Dermis blood vessel endothelial cell (primary cell): Measurements from ENCODE around the gene CCDC34. TPM values are rescaled to one million over a fixed set of nuclear protein-coding genes. Genes with fewer than 3 reads are reported as not detected.

Source experiments
- DNase-seq: peaks from one replicate; pipeline ENCODE4 v3.0.0; 2010
- total RNA-seq: library from RNA; depleted of rRNA; stranded (reverse); fragments of >200 nt; gene quantifications from 2 replicates; pipeline ENCODE4 v1.2.3, GENCODE V29; 2014

Gene CCDC34
- 4.1 and 4.3 TPM in 2 replicates for total RNA-seq

DNA sequence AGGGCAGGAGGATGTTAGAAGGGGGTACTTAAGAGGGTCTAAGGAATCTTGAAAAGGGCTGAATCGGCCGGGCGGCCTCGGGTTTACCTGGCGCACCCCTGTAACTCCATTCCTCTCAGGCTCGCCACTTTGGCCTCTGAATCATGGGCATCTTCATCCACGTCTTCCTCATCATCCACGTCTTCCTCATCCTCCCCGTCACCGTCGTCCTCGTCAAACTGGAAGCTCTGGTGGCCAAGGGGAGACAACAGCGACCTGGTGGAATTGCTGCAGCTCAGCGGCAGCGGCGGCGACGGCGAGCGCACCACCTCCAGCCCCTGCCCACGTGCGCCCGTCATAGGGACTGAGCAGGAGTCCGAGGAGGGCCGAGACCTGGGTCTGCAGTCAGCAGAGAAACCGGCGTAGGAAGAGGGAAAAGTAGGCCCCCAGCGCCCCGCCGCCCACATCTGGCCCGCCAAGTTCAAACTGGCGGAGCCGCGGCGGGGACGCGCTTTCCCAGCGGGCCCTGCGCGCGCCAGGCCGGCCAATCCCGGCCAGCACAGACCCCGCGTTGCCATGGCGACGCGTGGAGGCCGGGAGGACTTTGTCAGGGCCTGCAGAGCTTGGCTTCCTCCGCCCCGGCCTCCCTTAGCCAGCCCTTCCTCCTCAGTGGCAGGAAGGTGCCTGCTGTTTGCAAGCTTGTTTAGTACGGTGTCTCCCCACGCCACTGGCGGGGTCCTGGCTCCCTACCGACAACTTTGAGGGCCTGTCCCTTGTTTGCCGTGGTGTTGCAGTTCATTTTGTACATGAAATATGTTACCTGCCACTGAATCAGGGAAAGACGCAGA lies at the start of gene CCDC34:
Gene CCDC34 (minus strand): TSS at position 467 of the 827 bp plus-strand sequence. CDS start 21 bp downstream, at position 446.
- DNase-seq, result peak; percentile 96

GRCh38 chr11:27412192-27412691 lies 49.2 kb upstream of the CCDC34 start:
- DNase-seq, result no peak

GRCh38 chr11:27411328-27411727 lies 48.3 kb upstream of the CCDC34 start:
- DNase-seq, result no peak

- no peak for DNase-seq
Observed at GRCh38 chr11:27410272-27410671, 47.3 kb upstream of the CCDC34 start.

GRCh38 chr11:27409742-27410141 lies 46.7 kb upstream of the CCDC34 start:
- no peak for DNase-seq

- no peak for DNase-seq
Observed at GRCh38 chr11:27409049-27409448, 46.0 kb upstream of the CCDC34 start.

- no peak for DNase-seq
Observed at GRCh38 chr11:27408246-27408800, 45.3 kb upstream of the CCDC34 start.

- no peak for DNase-seq
Observed at GRCh38 chr11:27406498-27407354, 43.7 kb upstream of the CCDC34 start.

- no peak for DNase-seq
Observed at GRCh38 chr11:27405134-27405533, 42.1 kb upstream of the CCDC34 start.

DNA sequence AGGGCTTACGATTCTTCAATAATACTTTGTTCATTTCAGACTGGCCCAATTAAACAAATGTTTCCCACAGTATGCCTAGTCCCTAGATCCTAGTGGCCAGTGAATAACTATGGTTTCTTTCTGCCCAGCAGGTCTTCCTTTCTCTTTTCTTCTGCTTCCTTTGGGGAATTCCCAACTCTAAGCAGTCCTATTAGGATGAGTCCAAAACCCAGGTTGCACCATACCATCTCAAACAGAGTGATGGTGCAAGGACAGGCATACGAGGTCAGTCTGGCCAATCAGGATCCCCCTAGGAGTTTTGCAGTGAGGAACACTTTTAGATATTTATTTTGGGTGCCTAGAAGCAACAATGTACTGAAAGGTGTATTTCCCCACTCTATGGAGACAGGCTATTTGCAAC lies 41.4 kb upstream of the CCDC34 start:
- DNase-seq, result no peak

- DNase-seq, result no peak
Observed at GRCh38 chr11:27403195-27403594, 40.2 kb upstream of the CCDC34 start.

- DNase-seq, result no peak
Observed at GRCh38 chr11:27402450-27402849, 39.4 kb upstream of the CCDC34 start.

- no peak for DNase-seq
Observed at GRCh38 chr11:27401833-27402316, 38.9 kb upstream of the CCDC34 start.

GRCh38 chr11:27401280-27401832 lies 38.3 kb upstream of the CCDC34 start:
- DNase-seq, result no peak

GRCh38 chr11:27398400-27398770 lies 35.4 kb upstream of the CCDC34 start:
- no peak for DNase-seq

GRCh38 chr11:27397624-27398399 lies 34.8 kb upstream of the CCDC34 start:
- no peak for DNase-seq

DNA sequence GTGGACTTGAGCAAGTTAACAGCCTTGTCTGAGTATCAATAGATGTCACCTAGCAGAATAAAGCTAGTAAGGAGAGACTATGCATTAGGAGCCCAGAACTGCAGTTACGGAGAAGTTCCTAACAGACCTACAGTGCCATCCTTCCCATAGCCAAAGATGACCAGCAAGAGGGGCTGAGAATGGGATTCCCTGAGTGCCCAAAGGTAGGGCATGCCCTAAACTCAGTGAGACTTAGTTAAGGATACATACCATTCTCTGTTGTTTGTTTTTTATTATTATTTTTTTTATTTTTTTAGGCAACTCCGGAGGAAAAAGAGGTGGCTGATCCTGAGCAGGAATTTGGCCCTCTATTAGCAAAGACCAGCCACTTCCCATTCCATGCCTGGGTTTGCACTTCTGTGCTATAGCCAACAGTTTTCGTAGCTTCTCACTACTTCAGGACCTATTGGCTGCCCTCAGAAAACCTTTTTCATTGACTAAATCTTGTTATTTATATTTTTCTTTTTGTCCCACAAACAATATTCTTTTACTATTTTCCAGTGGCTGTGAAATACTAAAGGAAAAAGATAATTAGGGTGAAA lies 33.3 kb upstream of the CCDC34 start:
- no peak for DNase-seq

GRCh38 chr11:27395556-27396258 lies 32.7 kb upstream of the CCDC34 start:
- peak; percentile 26 for DNase-seq

- no peak for DNase-seq
Observed at GRCh38 chr11:27394781-27395228, 31.8 kb upstream of the CCDC34 start.

DNA sequence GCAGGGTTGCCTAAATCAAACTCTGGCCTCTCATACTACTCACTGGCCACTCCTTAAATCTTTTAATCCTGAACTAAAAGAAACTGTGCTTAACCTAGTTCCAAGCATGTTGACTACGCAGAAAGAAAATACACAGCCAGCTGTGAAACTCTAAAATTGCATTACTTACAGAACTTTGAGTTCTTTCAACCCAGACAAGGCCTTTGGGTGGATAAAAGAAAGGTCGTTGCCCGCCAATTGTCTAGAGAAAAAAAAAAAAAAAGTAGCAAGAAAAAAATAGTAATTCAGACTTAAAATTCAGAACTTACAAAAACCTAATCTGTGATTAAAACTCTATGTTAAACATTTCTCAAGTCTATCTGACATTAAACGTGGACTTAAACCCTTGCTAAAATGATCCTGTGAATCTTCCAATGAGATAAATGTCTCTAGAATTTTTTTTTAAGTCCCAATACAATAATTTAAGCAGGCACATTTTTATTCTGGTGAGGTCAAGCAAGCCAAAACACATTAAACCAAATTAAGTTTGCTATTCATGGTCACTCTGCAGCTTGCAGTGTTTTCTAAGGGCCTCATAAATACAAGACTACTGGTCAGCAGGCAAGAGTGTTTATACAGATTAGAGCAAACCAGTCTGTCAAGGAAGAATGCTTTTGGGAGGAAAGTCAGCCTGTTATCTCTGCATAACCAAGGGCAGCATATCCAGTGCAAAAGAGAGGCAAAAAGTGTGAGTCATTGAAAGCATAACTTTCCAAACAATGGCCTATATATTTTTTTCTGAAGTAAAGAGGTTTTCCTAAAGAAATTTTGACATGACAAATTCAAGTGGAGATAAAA lies 29.5 kb upstream of the CCDC34 start:
- DNase-seq, result peak; percentile 70
